GF-D8 (cell line): ENCODE data around the gene TAF8.

Experiments
- DNase-seq: peaks from one replicate; lab custom pipeline; 2025; lab: John Stamatoyannopoulos, UW

The TAF8 gene

DNA sequence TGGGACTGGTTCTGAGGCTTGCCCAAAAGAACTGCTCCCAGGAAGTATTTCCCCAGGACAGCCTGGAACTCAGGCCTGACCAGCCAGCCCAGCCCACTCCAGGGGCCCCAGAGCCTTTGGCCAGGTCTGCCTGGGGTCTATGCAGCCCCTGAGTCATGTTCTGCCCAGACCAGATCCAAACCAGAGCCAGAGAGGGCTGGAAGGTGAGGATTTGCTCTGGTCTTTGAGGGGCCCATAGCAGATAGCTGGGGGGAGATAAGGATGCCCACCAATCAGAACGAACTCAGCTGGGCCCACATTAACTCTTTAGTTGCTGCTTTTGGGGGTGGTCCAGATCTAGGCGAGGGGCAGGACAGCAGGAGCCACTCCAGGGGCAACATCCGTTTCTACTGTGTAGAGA is 75.3 kb downstream of the TAF8 start:
- DNase-seq: no peak

DNA sequence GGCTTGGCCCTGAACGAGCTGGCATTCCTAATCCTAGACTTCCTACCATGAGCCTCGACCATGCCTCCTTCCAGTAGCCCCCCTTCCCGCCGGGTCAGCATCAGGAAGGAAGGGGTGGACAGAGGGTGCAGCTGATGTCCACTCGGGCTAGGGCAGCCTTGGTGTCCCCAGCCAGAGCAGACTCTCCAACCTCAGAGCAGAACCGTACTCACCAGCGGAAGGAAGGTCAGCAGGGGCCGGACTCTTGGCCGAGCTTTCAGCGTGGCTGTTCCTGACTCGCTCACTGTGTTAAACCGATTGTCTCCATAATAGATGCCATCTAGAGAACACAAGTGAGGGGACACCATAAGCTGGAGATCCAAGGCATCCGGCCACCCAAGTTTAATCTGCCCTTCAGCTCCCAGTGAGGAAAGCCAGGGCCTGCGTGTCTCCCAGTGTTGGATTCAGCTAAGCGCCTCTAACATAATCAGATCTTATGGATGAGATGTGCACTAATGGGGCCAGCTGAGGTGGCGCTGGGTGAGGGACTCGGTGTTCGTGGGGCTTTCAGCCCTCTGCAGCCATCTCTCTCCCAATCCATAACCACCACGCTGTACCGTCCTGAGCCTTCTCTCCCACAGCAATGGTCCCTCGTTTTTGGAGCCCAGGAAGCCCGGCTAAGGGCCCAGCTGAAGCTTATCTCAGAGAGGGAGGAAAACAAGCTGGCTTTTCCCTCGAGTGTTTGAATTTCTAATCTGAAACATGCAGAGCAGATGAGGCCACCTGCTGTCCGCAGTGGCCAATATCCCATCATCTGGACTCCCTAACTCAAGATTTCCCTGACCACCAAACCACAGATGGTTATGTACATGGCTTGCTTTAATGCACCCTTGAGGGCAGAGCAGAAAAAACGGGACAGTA is 78.4 kb downstream of the TAF8 start:
- DNase-seq: no peak

DNA sequence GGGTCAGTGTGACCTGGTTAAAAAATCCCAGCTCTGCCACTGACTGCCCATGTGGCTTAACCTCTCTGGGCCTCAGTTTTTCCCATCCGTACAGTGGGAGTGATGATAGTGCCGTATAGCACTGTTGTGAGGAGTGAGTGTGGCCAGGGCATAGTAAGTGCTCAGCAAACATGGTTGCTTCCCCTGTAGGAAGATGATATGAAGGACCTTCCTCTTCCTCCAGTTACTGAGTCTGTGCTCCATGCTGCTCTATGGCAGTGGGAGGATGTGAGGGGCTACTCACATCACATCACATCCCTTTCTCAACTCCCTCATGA is 79.0 kb downstream of the TAF8 start:
- no peak for DNase-seq

DNA sequence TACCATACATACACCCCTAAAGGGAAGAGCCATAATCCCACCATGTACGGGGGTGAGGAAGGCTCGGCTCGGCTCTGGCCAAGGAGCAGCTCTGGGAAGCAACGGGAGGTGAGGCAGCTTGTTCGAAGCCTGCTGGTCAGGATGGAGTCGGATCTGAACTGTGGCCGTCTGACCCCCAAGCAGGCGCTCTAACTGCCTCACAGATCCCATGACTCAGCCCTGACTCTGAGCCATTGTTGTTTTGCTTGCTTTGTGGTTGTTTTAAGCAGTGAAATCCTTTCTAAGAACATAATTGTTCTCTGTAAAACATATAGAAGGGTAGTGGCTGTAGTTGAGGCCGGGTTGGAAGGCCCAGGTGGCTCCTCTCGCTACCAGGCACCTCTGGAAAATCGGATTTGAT is 81.2 kb downstream of the TAF8 start:
- no peak for DNase-seq

DNA sequence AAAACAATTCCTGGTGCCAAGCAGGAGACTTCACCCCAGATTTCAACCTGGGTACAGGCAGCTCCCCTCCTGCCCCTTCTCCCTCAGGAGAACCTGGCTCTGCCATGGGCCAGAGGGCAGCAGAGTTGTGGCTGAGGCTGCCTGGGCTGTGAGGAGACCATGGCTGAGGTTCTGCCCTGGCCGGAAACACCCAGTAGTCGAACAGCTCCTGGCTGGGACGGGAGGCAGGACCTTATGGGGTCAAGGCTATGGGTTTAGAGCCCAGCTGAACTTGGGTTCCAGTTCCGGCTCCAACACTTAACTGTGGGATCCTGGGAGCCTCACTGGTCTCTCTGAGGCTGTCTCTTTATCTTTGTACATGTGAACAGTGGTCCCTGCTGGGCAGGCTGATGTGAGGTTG is 83.6 kb downstream of the TAF8 start:
- DNase-seq: no peak

DNA sequence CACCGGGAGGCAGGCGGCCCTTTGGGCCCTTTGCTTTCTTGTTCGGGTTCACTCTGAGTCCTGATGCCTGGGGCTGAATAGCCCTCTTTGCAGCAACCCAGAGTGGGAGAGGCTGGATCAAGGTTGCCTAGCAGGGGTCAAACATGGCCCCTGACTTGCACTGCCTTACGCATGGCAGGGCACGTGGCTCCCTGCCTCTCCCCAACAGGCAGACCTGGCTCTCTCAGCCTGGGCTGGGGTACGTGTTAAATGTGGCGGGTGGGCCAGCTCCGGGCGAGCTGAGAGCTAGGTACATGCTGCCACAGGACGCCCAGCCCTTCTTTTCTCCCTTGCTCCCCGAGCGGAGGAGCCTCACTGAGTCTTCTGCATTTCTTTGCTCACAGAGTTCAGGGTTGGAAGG is 84.8 kb downstream of the TAF8 start:
- no peak for DNase-seq

DNA sequence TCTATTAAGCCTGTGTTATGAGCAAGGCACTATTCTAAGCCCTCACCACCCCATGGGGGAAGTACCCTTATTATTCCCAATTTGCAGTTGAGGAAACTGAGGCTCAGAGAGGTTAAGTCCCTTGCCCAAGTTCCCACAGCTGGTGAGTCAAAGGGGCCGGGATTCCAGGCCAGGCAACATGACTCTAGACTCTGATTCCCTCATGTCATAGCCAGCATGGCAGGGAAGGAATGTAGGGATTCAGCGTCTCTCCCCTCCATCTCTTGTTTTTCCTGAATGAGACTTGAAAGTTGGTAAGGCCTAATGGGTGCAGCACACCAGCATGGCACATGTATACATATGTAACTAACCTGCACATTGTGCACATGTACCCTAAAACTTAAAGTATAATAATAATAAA is 85.4 kb downstream of the TAF8 start:
- no peak for DNase-seq

DNA sequence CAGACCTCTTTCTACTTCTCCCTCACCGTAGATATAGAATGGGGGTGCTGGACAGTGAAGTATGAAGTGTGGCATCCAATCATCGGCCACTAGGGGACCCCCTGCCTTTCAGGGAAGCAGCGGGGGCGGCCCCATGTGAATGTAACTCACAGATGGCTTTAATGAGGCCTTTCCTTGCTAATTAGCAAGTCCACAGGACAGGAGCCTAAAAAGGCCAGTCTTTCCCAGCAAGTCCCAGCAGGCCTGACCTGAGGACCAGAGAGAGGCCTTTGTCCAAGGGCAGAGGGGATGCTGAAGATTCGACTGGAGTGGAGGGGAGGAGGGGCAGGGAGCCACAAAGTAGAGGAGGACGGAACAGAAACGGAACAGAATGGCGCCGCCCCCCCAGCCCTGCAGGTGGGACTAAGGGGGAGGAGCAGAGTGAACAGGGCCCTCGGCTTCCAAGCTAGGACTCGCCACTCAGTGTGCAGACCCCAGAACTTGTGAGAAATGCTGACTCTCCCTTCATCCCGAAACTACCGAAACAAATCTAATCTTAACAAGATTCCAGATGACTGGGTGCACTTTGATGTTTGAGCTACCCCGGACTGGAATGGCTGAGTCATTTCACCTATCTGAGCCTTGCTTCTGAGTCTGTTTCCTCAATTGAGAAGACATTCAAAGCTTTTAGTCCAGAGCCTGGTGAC is 86.3 kb downstream of the TAF8 start:
- DNase-seq: no peak
